GM12872 (cell line): ENCODE results near the gene HSDL1.

ENCODE experiments used
- TF ChIP-seq, protein P1 (sequence below): IDR thresholded peaks from 3 replicates; pipeline ENCODE4 v1.5.1; 2011; ENCODE audit warnings: low read depth, mild to moderate bottlenecking, low read length, moderate library complexity; ENCODE audit not compliant: insufficient read depth

The HSDL1 gene

DNA sequence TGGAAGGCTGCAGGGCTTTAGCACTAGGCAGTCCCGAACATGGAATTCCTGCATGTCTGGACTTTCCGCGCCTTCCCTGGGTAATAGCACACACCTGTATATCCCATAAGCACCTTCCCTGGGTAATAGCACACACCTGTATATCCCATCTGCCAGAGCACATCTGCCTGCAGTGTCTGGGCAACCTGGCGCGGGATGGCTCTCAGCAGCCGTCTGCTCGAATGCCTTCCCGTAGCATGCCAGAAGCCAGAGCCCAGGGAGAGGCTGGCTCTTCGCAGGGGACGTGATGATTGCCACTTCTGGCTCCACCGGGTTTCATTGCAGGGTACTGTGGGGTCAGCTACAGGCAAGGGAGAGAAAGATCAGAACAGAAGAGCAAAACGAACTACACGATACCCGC lies 49.5 kb downstream of the HSDL1 start:
- TF ChIP-seq, protein P1, sequence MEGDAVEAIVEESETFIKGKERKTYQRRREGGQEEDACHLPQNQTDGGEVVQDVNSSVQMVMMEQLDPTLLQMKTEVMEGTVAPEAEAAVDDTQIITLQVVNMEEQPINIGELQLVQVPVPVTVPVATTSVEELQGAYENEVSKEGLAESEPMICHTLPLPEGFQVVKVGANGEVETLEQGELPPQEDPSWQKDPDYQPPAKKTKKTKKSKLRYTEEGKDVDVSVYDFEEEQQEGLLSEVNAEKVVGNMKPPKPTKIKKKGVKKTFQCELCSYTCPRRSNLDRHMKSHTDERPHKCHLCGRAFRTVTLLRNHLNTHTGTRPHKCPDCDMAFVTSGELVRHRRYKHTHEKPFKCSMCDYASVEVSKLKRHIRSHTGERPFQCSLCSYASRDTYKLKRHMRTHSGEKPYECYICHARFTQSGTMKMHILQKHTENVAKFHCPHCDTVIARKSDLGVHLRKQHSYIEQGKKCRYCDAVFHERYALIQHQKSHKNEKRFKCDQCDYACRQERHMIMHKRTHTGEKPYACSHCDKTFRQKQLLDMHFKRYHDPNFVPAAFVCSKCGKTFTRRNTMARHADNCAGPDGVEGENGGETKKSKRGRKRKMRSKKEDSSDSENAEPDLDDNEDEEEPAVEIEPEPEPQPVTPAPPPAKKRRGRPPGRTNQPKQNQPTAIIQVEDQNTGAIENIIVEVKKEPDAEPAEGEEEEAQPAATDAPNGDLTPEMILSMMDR: no peak

DNA sequence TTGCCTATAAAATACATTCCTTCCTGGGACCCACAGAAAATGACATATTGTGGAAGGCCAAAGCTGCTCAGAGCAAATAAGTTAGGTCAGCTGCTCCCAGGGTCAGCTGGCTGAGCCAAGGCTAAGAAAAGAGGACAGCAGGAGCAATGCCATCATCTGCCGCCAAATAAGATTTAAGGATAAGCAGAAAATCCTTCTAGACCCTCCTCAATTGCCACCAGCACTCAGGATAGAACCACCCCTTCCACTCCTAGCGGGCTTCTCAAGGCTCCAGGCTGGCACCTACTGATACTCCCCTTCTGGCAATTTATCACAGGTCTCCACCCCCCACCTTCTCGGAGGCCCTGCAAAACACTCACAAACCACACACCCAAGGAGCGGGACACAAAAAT lies 51.1 kb downstream of the HSDL1 start:
- TF ChIP-seq, protein P1: no peak

- TF ChIP-seq, protein P1: no peak
Measured at GRCh38 chr16:84093120-84093878, 51.7 kb downstream of the HSDL1 start.

- TF ChIP-seq, protein P1: no peak
Measured at GRCh38 chr16:84091460-84091859, 53.5 kb downstream of the HSDL1 start.

DNA sequence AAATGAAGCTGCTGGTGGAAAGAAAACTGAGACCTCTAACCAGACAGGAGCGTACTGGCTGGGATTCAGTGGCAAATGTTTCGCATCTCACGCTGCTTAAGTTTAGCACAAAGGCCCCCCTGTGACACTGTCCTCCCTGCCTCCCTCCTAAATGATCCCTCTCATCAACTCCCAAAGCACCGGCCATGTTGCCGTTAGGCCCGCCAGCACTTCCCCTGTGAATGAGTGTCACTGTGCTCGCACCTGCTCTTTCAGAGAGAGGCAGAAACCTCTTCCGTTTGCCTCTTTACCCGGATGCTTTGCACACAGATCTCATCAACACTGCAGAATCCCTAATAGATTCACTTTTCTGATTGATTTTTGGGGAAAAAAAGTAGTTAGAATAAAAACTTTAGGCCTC lies 54.8 kb downstream of the HSDL1 start:
- TF ChIP-seq, protein P1: no peak

DNA sequence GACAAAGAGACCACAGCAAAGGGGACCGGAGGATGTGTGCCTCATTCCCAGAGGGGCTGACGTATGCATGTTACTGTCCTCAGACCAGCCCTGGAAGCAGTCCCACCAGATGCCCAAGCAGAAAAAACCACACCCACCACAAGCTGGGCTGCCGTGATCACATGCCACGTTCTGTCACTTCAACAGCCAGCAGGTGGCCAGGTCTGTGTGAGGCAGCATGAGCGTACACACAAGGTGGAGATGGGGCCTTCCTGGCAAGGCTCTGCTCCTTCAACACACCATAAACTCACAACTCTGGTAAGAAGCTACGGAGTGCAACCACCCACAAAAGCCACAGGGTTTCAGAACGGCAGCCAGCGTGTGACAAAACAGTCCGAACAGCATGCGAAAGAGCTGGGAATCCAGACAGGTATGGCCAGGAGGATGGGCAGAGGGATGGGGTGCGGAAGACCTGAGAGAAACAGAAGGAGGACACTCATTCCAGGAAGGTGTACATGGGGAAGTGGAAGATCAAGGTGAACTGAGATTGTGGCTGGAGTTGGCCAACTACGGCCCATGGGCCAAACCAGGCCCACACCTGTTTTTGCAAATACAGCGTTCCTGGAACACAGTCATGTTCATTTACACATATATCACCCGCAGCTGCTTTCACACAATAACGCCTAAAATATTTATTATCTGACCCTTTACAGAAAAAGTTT lies 56.1 kb downstream of the HSDL1 start:
- TF ChIP-seq, protein P1: peak; percentile 75

DNA sequence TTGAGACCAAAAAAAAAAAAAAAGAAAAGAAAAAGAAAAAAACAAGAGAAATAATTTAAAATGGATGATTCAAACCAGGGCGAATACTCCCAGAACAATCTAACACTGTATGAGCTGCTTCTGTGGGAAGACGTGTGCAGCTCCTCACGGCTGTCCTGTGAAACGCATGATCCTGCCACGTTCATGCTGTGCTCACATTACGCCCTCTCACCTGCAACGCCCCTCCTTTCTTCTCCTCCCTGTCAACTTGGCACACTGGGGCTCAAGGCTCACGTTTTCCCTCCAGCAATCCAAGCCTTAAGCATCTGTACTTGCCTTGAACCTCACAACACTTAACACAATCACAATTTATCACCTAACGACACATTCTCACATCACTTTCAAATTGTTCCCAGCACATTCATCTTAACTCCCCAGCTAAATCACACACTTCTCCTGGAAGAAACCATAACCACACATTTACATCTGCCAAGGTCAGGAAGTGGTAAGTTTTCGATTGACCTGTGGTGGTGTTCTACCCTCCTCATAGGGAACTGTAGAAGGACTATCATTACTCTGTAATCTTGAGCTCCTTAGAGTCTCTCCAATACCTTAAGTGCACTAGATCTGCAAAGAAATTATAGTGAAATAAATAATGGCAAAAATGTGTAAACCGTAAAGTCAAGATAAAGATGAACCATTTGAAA lies 57.4 kb downstream of the HSDL1 start:
- TF ChIP-seq, protein P1: no peak
